Bladder microvascular endothelial cell (primary cell): Measurements from ENCODE around the gene FAT3. TPM values are rescaled to one million over a fixed set of nuclear protein-coding genes. Genes with fewer than 3 reads are reported as not detected.

Experiments
- total RNA-seq: library from RNA; depleted of rRNA; stranded (reverse); fragments of >200 nt; gene quantifications from 2 replicates; pipeline ENCODE4 v1.2.3, GENCODE V29; 2014

Gene FAT3
- 0.49 and 1.1 TPM in 2 replicates for total RNA-seq

DNA sequence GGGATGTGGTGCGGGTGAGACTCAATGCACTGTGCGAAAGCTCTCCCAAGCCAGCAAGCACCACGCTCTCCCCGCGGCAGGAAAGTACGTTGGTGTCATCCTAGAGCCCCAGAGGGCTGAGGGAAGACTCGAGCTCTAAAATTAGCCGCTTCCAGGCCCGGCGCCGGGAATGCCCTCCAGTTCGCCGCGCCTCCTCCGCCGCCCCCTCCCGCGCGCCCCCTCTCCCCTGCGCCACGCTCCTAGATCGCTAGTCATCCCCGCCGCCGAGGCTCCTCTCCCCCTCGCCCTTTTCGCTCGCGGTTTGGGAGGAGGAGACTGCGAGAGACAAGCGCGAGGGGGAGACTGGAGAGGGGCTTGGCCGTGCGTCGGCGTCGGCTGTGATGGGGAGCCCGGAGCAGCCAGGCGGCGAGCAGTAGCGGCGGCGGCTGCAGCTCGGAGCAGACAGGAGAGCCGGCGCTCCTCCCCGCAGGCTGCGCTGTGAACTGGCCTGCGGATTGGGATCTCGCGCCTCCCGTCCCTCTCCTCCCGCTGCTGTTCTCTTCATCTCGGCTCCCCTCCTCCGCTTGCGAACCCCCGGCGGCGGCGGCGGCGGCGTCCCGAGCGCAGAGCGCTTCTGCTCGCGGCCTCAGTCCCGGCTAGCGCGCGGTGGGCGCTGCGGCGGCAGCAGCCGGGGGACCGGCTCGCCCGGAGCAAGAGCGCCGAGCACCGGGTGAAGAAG is at the start of gene FAT3:
Gene FAT3 (plus strand): TSS at position 412 of the 718 bp plus-strand sequence. CDS start 127,295 bp downstream, outside the sequence.

